Gastroesophageal sphincter (tissue), 4 donors: ENCODE results near the gene ALLC. TPM values are rescaled to one million over a fixed set of nuclear protein-coding genes. Genes with fewer than 3 reads are reported as not detected.

Experiments
- ATAC-seq: fragments of 150-250 bp; one replicate; pipeline ENCODE4 v1.9.1; 2016; ENCODE audit warnings: mild to moderate bottlenecking, moderate library complexity
- H3K27ac ChIP-seq, 4 donors: fragments of 200-600 bp; sonication (generic) in 3 of 4; 1 replicate in 3 of 4; 2 replicates in 1 of 4; pipeline ENCODE4 v1.5.1; 2016 to 2019
- H3K27me3 ChIP-seq: fragments of 200-600 bp; sonication (generic); one replicate; pipeline ENCODE4 v1.5.1; 2019
- H3K36me3 ChIP-seq, 2 donors: fragments of 200-600 bp; sonication (generic); one replicate each; pipeline ENCODE4 v1.5.1; 2019; ENCODE audit warnings: control low read depth in 1 of 2
- H3K4me1 ChIP-seq, 3 donors: fragments of 200-600 bp; sonication (generic); 1 replicate in 2 of 3; 2 replicates in 1 of 3; pipeline ENCODE4 v1.5.1; 2016 to 2019; ENCODE audit warnings: control low read depth in 2 of 3
- H3K4me3 ChIP-seq, 2 donors: fragments of 200-600 bp; sonication (generic); one replicate each; pipeline ENCODE4 v1.5.1; 2019; ENCODE audit warnings: mild to moderate bottlenecking in 1 of 2, moderate library complexity in 1 of 2
- H3K9me3 ChIP-seq, 3 donors: fragments of 200-600 bp; sonication (generic); one replicate each; pipeline ENCODE4 v1.5.1; 2017 to 2019; ENCODE audit warnings: control low read depth in 2 of 3
- CTCF ChIP-seq, 4 experiments: fragments of 200-600 bp in 2 of 4; fragments of 450-650 bp in 2 of 4; sonication (generic) in 1 of 4; IDR thresholded peaks; one replicate each; pipeline ENCODE4 v1.5.1; 2017 to 2019; ENCODE audit warnings: antibody characterized with exemption in 4 of 4, mild to moderate bottlenecking in 2 of 4, moderate library complexity in 2 of 4
- EP300 ChIP-seq: sonication (generic); formaldehyde crosslinking; IDR thresholded peaks from one replicate; pipeline ENCODE4 v1.6.1; 2017; ENCODE audit warnings: antibody characterized with exemption, mild to moderate bottlenecking
- POLR2A ChIP-seq, 2 donors: fragments of 450-650 bp; IDR thresholded peaks; one replicate each; pipeline ENCODE4 v1.6.1; 2017; ENCODE audit warnings: antibody characterized with exemption in 2 of 2, mild to moderate bottlenecking in 2 of 2, moderate library complexity in 1 of 2
- POLR2AphosphoS5 ChIP-seq: sonication (generic); formaldehyde crosslinking; IDR thresholded peaks from one replicate; pipeline ENCODE4 v1.6.1; 2017; ENCODE audit warnings: antibody characterized with exemption
- WGBS, 2 donors: methylation state at CpG; one replicate each; pipeline ENCODE4 v1.1.5; 2018; ENCODE audit warnings: low coverage in 1 of 2; 5-methylcytosine and 5-hydroxymethylcytosine counted together
- total RNA-seq, 4 donors: library from RNA; depleted of rRNA; stranded (reverse); fragments of >200 nt; gene quantifications; one replicate each; pipeline ENCODE4 v1.1.0, GENCODE V29; 2016

Gene ALLC
- total RNA-seq, 4 donors from 2014 or later, result not detected

- H3K9me3 ChIP-seq, result no peaks in the 10 kb centered on the region
- no peak overlapping the region for H3K27ac ChIP-seq
- peaks cover 17% of the 10 kb centered on the region for H3K27me3 ChIP-seq
- ATAC-seq, result no peak
- WGBS, 2 donors, result 80% methylated on average over 2 to 4 of the region's 11 CpGs
- TF ChIP-seq EP300 (no peak), POLR2AphosphoS5 (no peak), CTCF (IDR thresholded peaks at IDR 0.05) (no peak), POLR2A (IDR thresholded peaks at IDR 0.05) (no peak)
- peaks cover 0 to 10% (median 0%) of the 10 kb centered on the region in 3 donors for H3K4me1 ChIP-seq
- no peaks in the 10 kb centered on the region for H3K36me3 ChIP-seq
- no peak overlapping the region for H3K4me3 ChIP-seq
These were observed 67.0 kb downstream of the ALLC start for GRCh38 chr2:3725002-3725401.

DNA sequence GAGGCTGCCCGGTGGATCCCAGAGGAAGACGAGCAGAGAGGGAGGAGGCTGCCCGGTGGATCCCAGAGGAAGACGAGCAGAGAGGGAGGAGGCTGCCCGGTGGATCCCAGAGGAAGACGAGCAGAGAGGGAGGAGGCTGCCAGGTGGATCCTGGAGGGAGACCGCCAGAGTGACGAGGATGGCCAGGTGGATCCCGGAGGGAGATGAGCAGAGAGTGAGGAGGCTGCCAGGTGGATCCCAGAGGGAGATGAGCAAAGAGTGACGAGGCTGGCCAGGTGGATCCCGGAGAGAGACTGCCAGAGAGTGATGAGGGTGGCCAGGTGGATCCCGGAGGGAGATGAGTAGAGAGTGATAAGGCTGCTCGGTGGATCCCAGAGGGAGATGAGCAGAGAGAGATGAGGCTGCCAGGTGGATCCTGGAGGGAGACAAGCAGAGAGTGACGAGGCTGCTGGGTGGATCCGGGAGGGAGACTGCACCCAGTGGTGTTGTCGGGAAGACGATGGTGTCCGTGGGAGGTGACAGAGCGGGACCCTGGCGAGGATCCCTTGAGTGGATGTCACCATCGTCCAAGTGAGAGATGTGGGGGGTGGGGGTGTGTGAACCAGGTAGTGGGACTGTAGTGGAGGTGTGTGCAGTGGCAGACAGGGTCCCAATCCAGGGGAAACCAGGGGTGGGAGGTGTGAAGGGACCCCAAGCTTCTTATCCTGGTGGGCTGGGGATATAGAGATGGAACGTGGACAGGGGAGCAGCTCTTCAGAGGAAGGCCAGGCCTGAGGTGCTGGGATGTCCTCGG, 67.7 kb downstream of the ALLC start:
- Histone ChIP-seq H3K9me3 (no peaks in the 10 kb centered on the region), H3K4me1 (peaks cover 0 to 10% (median 0%) of the 10 kb centered on the region in 3 donors), H3K27me3 (peaks cover 17% of the 10 kb centered on the region), H3K36me3 (no peaks in the 10 kb centered on the region), H3K4me3 (no peak overlapping the region), H3K27ac (no peak overlapping the region)
- no peak for ATAC-seq
- TF ChIP-seq POLR2AphosphoS5 (no peak), CTCF (IDR thresholded peaks at IDR 0.05) (no peak), POLR2A (IDR thresholded peaks at IDR 0.05) (no peak), EP300 (no peak)
- 78 to 79% methylated on average over 12 to 20 of the region's 23 CpGs for WGBS, 2 donors

DNA sequence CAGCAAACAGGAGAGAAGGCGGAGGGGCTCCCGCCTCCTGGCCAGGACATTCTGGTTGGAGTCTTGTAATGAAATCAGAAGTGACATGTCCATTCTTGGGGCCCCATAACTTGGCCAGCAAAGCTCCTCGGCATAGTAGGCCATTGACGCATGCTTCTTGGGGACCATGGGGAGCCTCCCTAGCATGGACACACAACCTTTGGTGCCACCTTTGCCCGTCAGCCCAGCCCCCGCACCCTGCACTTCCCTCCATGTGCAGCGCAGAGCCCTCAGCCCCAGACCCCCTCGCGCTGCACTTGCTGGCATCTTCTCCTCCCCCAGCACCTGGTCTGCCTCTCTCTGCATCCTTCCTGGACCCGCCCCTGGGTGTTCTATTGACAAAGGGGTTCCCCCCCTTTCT, 68.5 kb downstream of the ALLC start:
- no peak for ATAC-seq
- Histone ChIP-seq H3K27me3 (peaks cover 17% of the 10 kb centered on the region), H3K36me3 (no peaks in the 10 kb centered on the region), H3K4me3 (no peak overlapping the region), H3K4me1 (peaks cover 0 to 10% (median 0%) of the 10 kb centered on the region in 3 donors), H3K9me3 (no peaks in the 10 kb centered on the region), H3K27ac (no peak overlapping the region)
- no CpG with 5 or more reads among the region's 10 CpGs for WGBS, 2 donors
- TF ChIP-seq POLR2A (IDR thresholded peaks at IDR 0.05) (no peak), POLR2AphosphoS5 (no peak), CTCF (IDR thresholded peaks at IDR 0.05) (no peak), EP300 (no peak)

DNA sequence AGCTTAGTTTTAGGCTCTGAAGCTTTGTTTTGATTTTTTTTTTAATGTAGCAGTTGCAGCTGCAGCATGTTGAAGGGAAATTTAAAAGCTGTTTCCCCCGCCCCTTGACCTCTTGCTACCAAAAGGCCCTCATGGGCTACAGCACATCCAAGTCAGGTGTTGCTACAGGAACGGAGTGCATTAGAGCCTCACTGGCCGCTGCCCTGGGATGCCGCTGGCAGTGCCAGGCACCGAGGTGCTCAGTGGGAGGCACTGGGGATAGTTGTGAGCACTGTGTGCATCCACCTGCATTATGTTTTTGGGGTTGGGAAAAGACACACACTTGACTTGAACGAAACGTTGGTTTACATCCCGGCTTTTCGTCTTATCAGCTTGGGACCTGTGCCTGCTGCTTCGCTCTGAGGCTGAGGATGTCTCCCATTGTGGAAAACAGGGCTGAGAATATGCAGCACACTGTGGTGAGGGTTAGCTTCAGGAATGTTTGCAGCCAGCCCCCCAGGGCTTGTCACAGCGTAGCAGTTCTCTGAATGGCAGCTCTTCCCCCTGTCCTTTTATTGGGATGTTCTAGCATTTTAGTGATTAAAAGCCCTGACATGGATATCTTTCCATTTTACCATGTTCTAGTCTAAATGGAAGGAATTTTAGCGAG, 69.5 kb downstream of the ALLC start:
- Histone ChIP-seq H3K36me3 (no peaks in the 10 kb centered on the region), H3K4me3 (no peak overlapping the region), H3K9me3 (no peaks in the 10 kb centered on the region), H3K27me3 (peaks cover 17% of the 10 kb centered on the region), H3K4me1 (peaks cover 0 to 10% (median 0%) of the 10 kb centered on the region in 3 donors), H3K27ac (no peak overlapping the region)
- TF ChIP-seq EP300, result no peak
- TF ChIP-seq CTCF (IDR thresholded peaks at IDR 0.05), result no peak
- TF ChIP-seq POLR2AphosphoS5, result no peak
- no peak for TF ChIP-seq POLR2A (IDR thresholded peaks at IDR 0.05)
- ATAC-seq, result no peak
- 27 to 48% methylated on average over 3 to 7 of the region's 12 CpGs for WGBS, 2 donors
